IMR-90 (cell line): ENCODE measurements around the gene ING2.

Experiments used
- CEBPB ChIP-seq: IDR thresholded peaks from 2 replicates; pipeline ENCODE4 v1.6.1; 2012; ENCODE audit warnings: low read depth, low read length, improper control_type of control experiment
- CHD1 ChIP-seq: IDR thresholded peaks from 2 replicates; pipeline ENCODE4 v1.6.1; 2012; ENCODE audit warnings: low read depth, low read length, improper control_type of control experiment
- FOS ChIP-seq: fragments of 150-350 bp; IDR thresholded peaks from 2 replicates; pipeline ENCODE4 v1.6.1; 2016; ENCODE audit warnings: low read depth, low read length
- MAFK ChIP-seq: IDR thresholded peaks from 2 replicates; pipeline ENCODE4 v1.6.1; 2012; ENCODE audit warnings: low read depth, low read length, improper control_type of control experiment
- MAZ ChIP-seq: IDR thresholded peaks from 2 replicates; pipeline ENCODE4 v1.6.1; 2012; ENCODE audit warnings: low read depth, mild to moderate bottlenecking, low read length, improper control_type of control experiment, moderate library complexity, borderline replicate concordance
- MXI1 ChIP-seq: IDR thresholded peaks from 2 replicates; pipeline ENCODE4 v1.6.1; 2012; ENCODE audit warnings: low read depth, mild to moderate bottlenecking, low read length, moderate library complexity, borderline replicate concordance
- POLR2A ChIP-seq: IDR thresholded peaks from 2 replicates; pipeline ENCODE4 v1.6.1; 2012; ENCODE audit warnings: mild to moderate bottlenecking, low read depth, low read length
- RAD21 ChIP-seq: IDR thresholded peaks from 2 replicates; pipeline ENCODE4 v1.6.1; 2012; ENCODE audit warnings: low read length, improper control_type of control experiment
- RCOR1 ChIP-seq: IDR thresholded peaks from 2 replicates; pipeline ENCODE4 v1.6.1; 2012; ENCODE audit warnings: mild to moderate bottlenecking, low read length, improper control_type of control experiment; ENCODE audit not compliant: insufficient replicate concordance
- RFX5 ChIP-seq: IDR thresholded peaks from 2 replicates; pipeline ENCODE4 v1.8.0; 2012; ENCODE audit warnings: low read depth, mild to moderate bottlenecking, low read length, moderate library complexity
- SMC3 ChIP-seq: fragments of 150-350 bp; IDR thresholded peaks from 2 replicates; pipeline ENCODE4 v1.6.1; 2016; ENCODE audit warnings: low read depth, mild to moderate bottlenecking, antibody characterized with exemption, low read length, moderate library complexity
- USF2 ChIP-seq: fragments of 150-350 bp; IDR thresholded peaks from 2 replicates; pipeline ENCODE4 v1.6.1; 2017; ENCODE audit warnings: mild to moderate bottlenecking, antibody characterized with exemption, low read length, low read depth
- TF ChIP-seq, protein P1 (sequence below): conservative IDR thresholded peaks from 2 replicates; pipeline ENCODE4 v1.5.1; 2012; ENCODE audit warnings: mild to moderate bottlenecking, low read depth, low read length, improper control_type of control experiment
- TF ChIP-seq, protein P2 (sequence below): fragments of 150-350 bp; IDR thresholded peaks from 2 replicates; pipeline ENCODE4 v1.6.1; 2016; ENCODE audit warnings: low read depth, mild to moderate bottlenecking, low read length, moderate library complexity, borderline replicate concordance

- TF ChIP-seq, protein P1, sequence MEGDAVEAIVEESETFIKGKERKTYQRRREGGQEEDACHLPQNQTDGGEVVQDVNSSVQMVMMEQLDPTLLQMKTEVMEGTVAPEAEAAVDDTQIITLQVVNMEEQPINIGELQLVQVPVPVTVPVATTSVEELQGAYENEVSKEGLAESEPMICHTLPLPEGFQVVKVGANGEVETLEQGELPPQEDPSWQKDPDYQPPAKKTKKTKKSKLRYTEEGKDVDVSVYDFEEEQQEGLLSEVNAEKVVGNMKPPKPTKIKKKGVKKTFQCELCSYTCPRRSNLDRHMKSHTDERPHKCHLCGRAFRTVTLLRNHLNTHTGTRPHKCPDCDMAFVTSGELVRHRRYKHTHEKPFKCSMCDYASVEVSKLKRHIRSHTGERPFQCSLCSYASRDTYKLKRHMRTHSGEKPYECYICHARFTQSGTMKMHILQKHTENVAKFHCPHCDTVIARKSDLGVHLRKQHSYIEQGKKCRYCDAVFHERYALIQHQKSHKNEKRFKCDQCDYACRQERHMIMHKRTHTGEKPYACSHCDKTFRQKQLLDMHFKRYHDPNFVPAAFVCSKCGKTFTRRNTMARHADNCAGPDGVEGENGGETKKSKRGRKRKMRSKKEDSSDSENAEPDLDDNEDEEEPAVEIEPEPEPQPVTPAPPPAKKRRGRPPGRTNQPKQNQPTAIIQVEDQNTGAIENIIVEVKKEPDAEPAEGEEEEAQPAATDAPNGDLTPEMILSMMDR = no peak
- TF ChIP-seq RAD21 (no peak), MXI1 (no peak), RFX5 (no peak), FOS (no peak), RCOR1 (no peak), CEBPB (no peak), CHD1 (no peak), MAFK (no peak), POLR2A (no peak), MAZ (no peak), USF2 (no peak), SMC3 (no peak)
- TF ChIP-seq, protein P2, sequence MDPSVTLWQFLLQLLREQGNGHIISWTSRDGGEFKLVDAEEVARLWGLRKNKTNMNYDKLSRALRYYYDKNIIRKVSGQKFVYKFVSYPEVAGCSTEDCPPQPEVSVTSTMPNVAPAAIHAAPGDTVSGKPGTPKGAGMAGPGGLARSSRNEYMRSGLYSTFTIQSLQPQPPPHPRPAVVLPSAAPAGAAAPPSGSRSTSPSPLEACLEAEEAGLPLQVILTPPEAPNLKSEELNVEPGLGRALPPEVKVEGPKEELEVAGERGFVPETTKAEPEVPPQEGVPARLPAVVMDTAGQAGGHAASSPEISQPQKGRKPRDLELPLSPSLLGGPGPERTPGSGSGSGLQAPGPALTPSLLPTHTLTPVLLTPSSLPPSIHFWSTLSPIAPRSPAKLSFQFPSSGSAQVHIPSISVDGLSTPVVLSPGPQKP = no peak
Measured at GRCh38 chr4:183544109-183544508, 39.3 kb downstream of the ING2 start.
